Mesenchymal stem cell (in vitro differentiated cells and primary cell): Measurements from ENCODE around the gene TMEM45B.
"Not testable (repeated sequence)": the region's sequence is repeated elsewhere in the genome, so short reads cannot be mapped to it uniquely, and the experiment has no call there.

Experiments used
- DNase-seq: peaks from one replicate; pipeline ENCODE4 v3.0.0-alpha.2; 2013
- H2AFZ ChIP-seq: one replicate; pipeline ENCODE4 v1.6.1; 2013; ENCODE audit warnings: low read depth, mild to moderate bottlenecking, control low read depth, inconsistent platforms, low read length, moderate library complexity
- H2AK5ac ChIP-seq: 2 replicates; pipeline ENCODE4 v1.6.1; 2013; ENCODE audit warnings: low read length, moderate library complexity, mild to moderate bottlenecking, inconsistent platforms; ENCODE audit not compliant: severe bottlenecking
- H2BK120ac ChIP-seq: one replicate; pipeline ENCODE4 v1.6.1; 2013; ENCODE audit warnings: low read depth, mild to moderate bottlenecking, inconsistent platforms, low read length, moderate library complexity
- H2BK12ac ChIP-seq, 2 experiments: one replicate each; pipeline ENCODE4 v1.6.1; 2013; ENCODE audit warnings: inconsistent platforms in 2 of 2, low read length in 2 of 2, mild to moderate bottlenecking in 2 of 2, moderate library complexity in 2 of 2, control low read depth in 1 of 2
- H2BK15ac ChIP-seq: one replicate; pipeline ENCODE4 v1.6.1; 2013; ENCODE audit warnings: mild to moderate bottlenecking, low read depth, inconsistent platforms; ENCODE audit not compliant: poor library complexity, severe bottlenecking
- H2BK5ac ChIP-seq: 2 replicates; pipeline ENCODE4 v1.6.1; 2013; ENCODE audit warnings: low read depth, mild to moderate bottlenecking, low read length, control low read depth, inconsistent platforms; ENCODE audit not compliant: poor library complexity, severe bottlenecking
- H3K14ac ChIP-seq, 2 experiments: one replicate each; pipeline ENCODE4 v1.6.1; 2013; ENCODE audit warnings: inconsistent platforms in 2 of 2, low read length in 2 of 2, control low read depth in 1 of 2, mild to moderate bottlenecking in 1 of 2, moderate library complexity in 1 of 2
- H3K18ac ChIP-seq, 2 experiments: one replicate each; pipeline ENCODE4 v1.6.1; 2013; ENCODE audit warnings: inconsistent platforms in 2 of 2, low read length in 2 of 2, control low read depth in 1 of 2, low read depth in 1 of 2, mild to moderate bottlenecking in 1 of 2
- H3K23ac ChIP-seq, 2 experiments: one replicate each; pipeline ENCODE4 v1.6.1; 2013; ENCODE audit warnings: inconsistent platforms in 2 of 2, low read length in 2 of 2, mild to moderate bottlenecking in 2 of 2, moderate library complexity in 2 of 2, control low read depth in 1 of 2
- H3K27ac ChIP-seq: 2 replicates; pipeline ENCODE4 v1.5.1; 2013; ENCODE audit warnings: mild to moderate bottlenecking, moderate library complexity, low read length, control low read depth, inconsistent platforms; ENCODE audit not compliant: poor library complexity, severe bottlenecking
- H3K27me3 ChIP-seq, 2 experiments: 2 replicates each; pipeline versions ENCODE4 v1.6.1 to v1.7.0; 2013; ENCODE audit warnings: low read length in 2 of 2, mild to moderate bottlenecking in 2 of 2, moderate library complexity in 2 of 2, control low read depth in 1 of 2, inconsistent platforms in 1 of 2; ENCODE audit not compliant: control insufficient read depth in 1 of 2, insufficient read depth in 1 of 2
- H3K36me3 ChIP-seq, 2 experiments: 2 replicates each; pipeline versions ENCODE4 v1.6.1 to v1.7.0; 2013; ENCODE audit warnings: low read length in 2 of 2, control low read depth in 1 of 2, inconsistent platforms in 1 of 2, low read depth in 1 of 2, mild to moderate bottlenecking in 1 of 2; ENCODE audit not compliant: insufficient read depth in 2 of 2, control insufficient read depth in 1 of 2
- H3K4ac ChIP-seq, 2 experiments: one replicate each; pipeline ENCODE4 v1.6.1; 2013; ENCODE audit warnings: inconsistent platforms in 2 of 2, low read length in 2 of 2, mild to moderate bottlenecking in 2 of 2, moderate library complexity in 2 of 2, control low read depth in 1 of 2, low read depth in 1 of 2
- H3K4me1 ChIP-seq: 2 replicates; pipeline ENCODE4 v1.6.1; 2013; ENCODE audit warnings: low read depth, low read length, control low read depth; ENCODE audit not compliant: control insufficient read depth, insufficient read depth
- H3K4me2 ChIP-seq: 2 replicates; pipeline ENCODE4 v1.6.1; 2013; ENCODE audit warnings: low read length, mild to moderate bottlenecking, inconsistent platforms; ENCODE audit not compliant: poor library complexity, severe bottlenecking
- H3K4me3 ChIP-seq, 2 experiments: 2 replicates each; pipeline versions ENCODE4 v1.5.1 to v1.7.0; 2013; ENCODE audit warnings: low read length in 2 of 2, mild to moderate bottlenecking in 2 of 2, control low read depth in 1 of 2, low read depth in 1 of 2; ENCODE audit not compliant: insufficient read depth in 1 of 2
- H3K79me1 ChIP-seq: replicated peaks from 2 replicates; pipeline ENCODE4 v1.6.1; 2013; ENCODE audit warnings: mild to moderate bottlenecking, control low read depth, low read length, inconsistent platforms; ENCODE audit not compliant: poor library complexity, severe bottlenecking
- H3K9ac ChIP-seq: 2 replicates; pipeline ENCODE4 v1.7.0; 2013; ENCODE audit warnings: mild to moderate bottlenecking, low read length, moderate library complexity
- H3K9me3 ChIP-seq: 2 replicates; pipeline ENCODE4 v1.7.0; 2013; ENCODE audit warnings: mild to moderate bottlenecking, low read length; ENCODE audit not compliant: control insufficient read depth
- H4K8ac ChIP-seq: one replicate; pipeline ENCODE4 v1.6.1; 2013; ENCODE audit warnings: inconsistent platforms, mild to moderate bottlenecking, low read length, moderate library complexity
- H4K91ac ChIP-seq: one replicate; pipeline ENCODE4 v1.6.1; 2013; ENCODE audit warnings: mild to moderate bottlenecking, low read length, inconsistent platforms
- WGBS: methylation state at CpG from one replicate; pipeline ENCODE4 v1.1.7; 2013; ENCODE audit warnings: mixed read lengths; 5-methylcytosine and 5-hydroxymethylcytosine counted together

Gene TMEM45B

DNA sequence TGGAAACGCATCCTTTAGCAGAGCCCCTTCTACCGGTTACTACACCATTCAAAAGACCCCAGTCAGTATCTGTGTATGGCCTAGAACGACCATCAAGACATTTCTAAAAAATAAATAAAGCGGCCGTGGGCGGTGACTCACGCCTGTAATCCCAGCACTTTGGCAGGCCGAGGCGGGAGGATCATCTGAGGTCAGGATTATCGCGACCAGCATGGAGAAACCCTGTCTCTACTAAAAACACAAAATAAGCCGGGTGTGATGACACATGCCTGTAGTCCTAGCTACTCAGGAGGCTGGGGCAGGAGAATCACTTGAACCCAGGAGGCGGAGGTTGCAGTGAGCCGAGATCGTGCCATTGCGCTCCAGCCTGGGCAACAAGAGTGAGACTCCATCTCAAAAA is 53.0 kb downstream of the TMEM45B start:
- H3K27me3 ChIP-seq, H2BK5ac ChIP-seq, H3K27ac ChIP-seq, H3K9me3 ChIP-seq, H4K8ac ChIP-seq, H3K4ac ChIP-seq, H3K14ac ChIP-seq, H2BK12ac ChIP-seq, H2AFZ ChIP-seq, H3K4me2 ChIP-seq, H3K4me1 ChIP-seq, H2BK15ac ChIP-seq, H2BK120ac ChIP-seq, H3K4me3 ChIP-seq, H3K18ac ChIP-seq, H3K79me1 ChIP-seq, H3K9ac ChIP-seq, H4K91ac ChIP-seq, H2AK5ac ChIP-seq, H3K23ac ChIP-seq: not testable (repeated sequence)
- DNase-seq, result peak; percentile 25
- WGBS, result 69% methylated on average over 13 of the region's 16 CpGs
- H3K36me3 ChIP-seq, result peaks cover 61 to 96% of the 10 kb centered on the region in 2 experiments

GRCh38 chr11:129871914-129872313 is 56.3 kb downstream of the TMEM45B start:
- no peak overlapping the region for H3K9ac ChIP-seq

DNA sequence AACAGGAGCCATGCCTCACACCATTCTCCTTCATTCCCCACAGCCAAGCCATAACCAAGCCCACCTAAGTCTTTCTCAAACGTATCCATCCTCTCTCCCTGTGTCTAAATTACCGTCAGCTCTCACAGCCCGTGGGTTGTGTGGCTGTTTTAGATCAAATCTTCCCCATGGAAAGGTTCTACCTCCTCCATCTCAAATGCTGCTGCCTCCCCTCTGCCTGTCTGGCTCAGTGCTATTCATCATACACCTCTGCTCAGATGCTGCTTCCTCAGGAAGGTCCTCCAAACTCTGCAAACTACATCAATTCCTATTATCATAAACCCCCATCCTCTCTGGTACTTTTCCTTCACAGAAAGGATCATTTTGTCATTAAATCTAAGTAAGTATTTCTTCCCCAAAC is 64.7 kb downstream of the TMEM45B start:
- Histone ChIP-seq H3K4me1 (no peaks in the 10 kb centered on the region), H2AFZ (no peak overlapping the region), H3K79me1 (peaks cover 6% of the 10 kb centered on the region), H3K27ac (no peak overlapping the region), H3K9me3 (no peaks in the 10 kb centered on the region), H3K36me3 (peaks cover 60 to 98% of the 10 kb centered on the region in 2 experiments), H4K8ac (no peak overlapping the region), H3K9ac (no peak overlapping the region), H3K4me3 (no peak overlapping the region), H3K14ac (no peak overlapping the region), H2BK12ac (no peak overlapping the region), H3K18ac (no peak overlapping the region), H3K4ac (no peak overlapping the region), H3K4me2 (no peak overlapping the region), H2AK5ac (no peak overlapping the region), H3K23ac (no peak overlapping the region), H3K27me3 (no peaks in the 10 kb centered on the region), H4K91ac (no peak overlapping the region), H2BK15ac (no peak overlapping the region), H2BK120ac (no peak overlapping the region), H2BK5ac (no peak overlapping the region)
- 98% methylated on average over 3 of the region's 3 CpGs for WGBS
- no peak for DNase-seq

More at GRCh38 chr11:129871914-129872313, 56.3 kb downstream of the TMEM45B start:
- Histone ChIP-seq H3K4me2 (no peak overlapping the region), H3K36me3 (peaks cover 58 to 98% of the 10 kb centered on the region in 2 experiments), H2BK120ac (no peak overlapping the region), H3K79me1 (peaks cover 10% of the 10 kb centered on the region), H2AK5ac (no peak overlapping the region), H4K91ac (no peak overlapping the region), H3K4ac (no peak overlapping the region), H3K23ac (no peak overlapping the region), H3K18ac (no peak overlapping the region), H3K4me3 (no peak overlapping the region), H4K8ac (no peak overlapping the region), H3K27ac (no peak overlapping the region), H2AFZ (no peak overlapping the region), H3K4me1 (no peaks in the 10 kb centered on the region), H2BK5ac (no peak overlapping the region), H3K14ac (no peak overlapping the region), H2BK15ac (no peak overlapping the region), H3K9me3 (no peaks in the 10 kb centered on the region), H3K27me3 (no peaks in the 10 kb centered on the region), H2BK12ac (no peak overlapping the region)
- WGBS, result 97% methylated on average over 7 of the region's 7 CpGs
- DNase-seq, result no peak

DNA sequence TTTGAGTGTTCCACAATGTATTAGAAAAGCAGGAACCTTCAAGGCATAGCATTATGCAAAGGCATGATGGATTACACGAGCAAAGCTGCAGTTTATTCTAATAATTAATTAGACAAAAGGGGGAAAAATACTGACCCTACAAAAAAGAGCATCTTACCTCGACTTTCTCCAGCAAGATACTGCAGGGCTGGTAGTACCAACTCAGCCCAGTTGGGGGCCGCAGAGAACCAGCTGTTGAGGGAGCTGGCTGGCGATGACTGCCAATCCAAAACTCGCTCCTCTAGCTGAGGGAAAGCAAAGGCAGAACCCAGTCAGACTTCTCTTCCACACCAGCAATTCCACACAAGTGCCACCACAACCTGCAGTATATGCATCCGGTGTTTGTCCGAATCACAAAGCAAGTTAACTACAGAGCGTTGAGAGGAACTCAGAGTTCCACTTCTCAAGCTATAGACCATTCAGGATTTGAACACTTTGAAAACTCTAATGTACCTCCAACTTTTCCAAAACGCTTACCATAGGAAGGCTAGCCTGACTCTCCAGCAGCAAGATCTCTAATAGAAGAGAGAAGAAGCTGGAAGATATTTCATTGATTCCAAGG is 66.0 kb downstream of the TMEM45B start:
- DNase-seq, result peak; percentile 45
- H3K36me3 ChIP-seq, result peaks cover 56 to 98% of the 10 kb centered on the region in 2 experiments
- H4K91ac ChIP-seq, result no peak overlapping the region
- H3K27me3 ChIP-seq, result no peaks in the 10 kb centered on the region
- no peak overlapping the region for H3K4me2 ChIP-seq
- H3K9me3 ChIP-seq, result no peaks in the 10 kb centered on the region
- no peak overlapping the region for H3K18ac ChIP-seq
- 86% methylated on average over 8 of the region's 9 CpGs for WGBS
- H3K9ac ChIP-seq, result no peak overlapping the region
- no peak overlapping the region for H4K8ac ChIP-seq
- no peak overlapping the region for H2BK120ac ChIP-seq
- H3K14ac ChIP-seq, result no peak overlapping the region
- no peak overlapping the region for H3K4me3 ChIP-seq
- no peak overlapping the region for H3K4ac ChIP-seq
- no peak overlapping the region for H2AK5ac ChIP-seq
- H2BK12ac ChIP-seq, result no peak overlapping the region
- H3K4me1 ChIP-seq, result no peaks in the 10 kb centered on the region
- no peak overlapping the region for H2BK5ac ChIP-seq
- H2AFZ ChIP-seq, result no peak overlapping the region
- H3K23ac ChIP-seq, result no peak overlapping the region
- H3K79me1 ChIP-seq, result peaks cover 6% of the 10 kb centered on the region
- no peak overlapping the region for H3K27ac ChIP-seq
- no peak overlapping the region for H2BK15ac ChIP-seq
